IPS DF 4.7 (cell line): Measurements from ENCODE around the gene STRIP1.

Experiments used
- DNase-seq: peaks from one replicate; pipeline ENCODE4 v3.0.0-alpha.2; 2013; ENCODE audit warnings: low spot score; ENCODE audit errors: extremely low read depth

The STRIP1 gene

GRCh38 chr1:110034451-110035235, at the start of gene STRIP1:
STRIP1 (plus strand) TSS chr1:110034624; CDS start chr1:110034638, 14 bp downstream.
- DNase-seq = peak; percentile 76

GRCh38 chr1:109985247-109986053, 49.0 kb upstream of the STRIP1 start:
- DNase-seq = no peak

- no peak for DNase-seq
Measured at GRCh38 chr1:109986054-109986444, 48.4 kb upstream of the STRIP1 start.

GRCh38 chr1:109988349-109988914, 46.0 kb upstream of the STRIP1 start:
- no peak for DNase-seq

- DNase-seq = no peak
Measured at GRCh38 chr1:109989506-109990301, 44.7 kb upstream of the STRIP1 start.

GRCh38 chr1:109990302-109990653, 44.1 kb upstream of the STRIP1 start:
- DNase-seq = no peak

GRCh38 chr1:109991400-109991925, 43.0 kb upstream of the STRIP1 start:
- DNase-seq = no peak

- DNase-seq = no peak
Measured at GRCh38 chr1:109993885-109994284, 40.5 kb upstream of the STRIP1 start.

- no peak for DNase-seq
Measured at GRCh38 chr1:109994654-109995053, 39.8 kb upstream of the STRIP1 start.

- no peak for DNase-seq
Measured at GRCh38 chr1:109995536-109995935, 38.9 kb upstream of the STRIP1 start.

GRCh38 chr1:109996476-109996875, 37.9 kb upstream of the STRIP1 start:
- DNase-seq = no peak

GRCh38 chr1:109997204-109997866, 37.1 kb upstream of the STRIP1 start:
- DNase-seq = no peak

- DNase-seq = no peak
Measured at GRCh38 chr1:109997867-109998229, 36.6 kb upstream of the STRIP1 start.

GRCh38 chr1:110002695-110003094, 31.7 kb upstream of the STRIP1 start:
- DNase-seq = no peak

GRCh38 chr1:110003747-110004428, 30.5 kb upstream of the STRIP1 start:
- no peak for DNase-seq

- DNase-seq = no peak
Measured at GRCh38 chr1:110004583-110004982, 29.8 kb upstream of the STRIP1 start.

- DNase-seq = no peak
Measured at GRCh38 chr1:110005971-110006370, 28.5 kb upstream of the STRIP1 start.

- DNase-seq = no peak
Measured at GRCh38 chr1:110006516-110006915, 27.9 kb upstream of the STRIP1 start.

GRCh38 chr1:110007046-110007830, 27.2 kb upstream of the STRIP1 start:
- no peak for DNase-seq
